Cardiac fibroblast (primary cell): ENCODE data around the gene LMCD1.

Experiments
- DNase-seq, 2 donors: peaks; one replicate each; pipeline versions ENCODE4 v3.0.0 to v3.0.0-alpha.2; 2010; ENCODE audit warnings: low read depth in 2 of 2
- H3K4me3 ChIP-seq, 2 donors: replicated peaks in 1 of 2; 1 replicate in 1 of 2; 2 replicates in 1 of 2; pipeline ENCODE4 v1.5.1; 2011; ENCODE audit warnings: low read depth in 2 of 2, low read length in 2 of 2, mild to moderate bottlenecking in 2 of 2, moderate library complexity in 1 of 2
- CTCF ChIP-seq: IDR thresholded peaks from one replicate; pipeline ENCODE4 v1.5.1; 2011; ENCODE audit warnings: low read depth, mild to moderate bottlenecking, low read length, inconsistent platforms

Gene LMCD1

GRCh38 chr3:8610951-8611350, 109.3 kb downstream of the LMCD1 start:
- TF ChIP-seq CTCF: no peak
- H3K4me3 ChIP-seq: no peak overlapping the region
- DNase-seq: no peak

- H3K4me3 ChIP-seq: no peak overlapping the region
- no peak for TF ChIP-seq CTCF
- no peak for DNase-seq
Observed at GRCh38 chr3:8617921-8618320, 116.3 kb downstream of the LMCD1 start.

- no peak for DNase-seq
- TF ChIP-seq CTCF: no peak
- no peak overlapping the region for H3K4me3 ChIP-seq
Observed at GRCh38 chr3:8618950-8619349, 117.3 kb downstream of the LMCD1 start.

- no peak for TF ChIP-seq CTCF
- peak; percentile 34 to 48 for DNase-seq
- H3K4me3 ChIP-seq: no peak overlapping the region
Observed at GRCh38 chr3:8619548-8619947, 117.9 kb downstream of the LMCD1 start.

GRCh38 chr3:8621141-8621540, 119.5 kb downstream of the LMCD1 start:
- no peak for DNase-seq
- no peak overlapping the region for H3K4me3 ChIP-seq
- no peak for TF ChIP-seq CTCF

- DNase-seq: peak; percentile 90 to 92
- TF ChIP-seq CTCF: no peak
- no peak overlapping the region for H3K4me3 ChIP-seq
Observed at GRCh38 chr3:8621872-8622271, 120.2 kb downstream of the LMCD1 start.

DNA sequence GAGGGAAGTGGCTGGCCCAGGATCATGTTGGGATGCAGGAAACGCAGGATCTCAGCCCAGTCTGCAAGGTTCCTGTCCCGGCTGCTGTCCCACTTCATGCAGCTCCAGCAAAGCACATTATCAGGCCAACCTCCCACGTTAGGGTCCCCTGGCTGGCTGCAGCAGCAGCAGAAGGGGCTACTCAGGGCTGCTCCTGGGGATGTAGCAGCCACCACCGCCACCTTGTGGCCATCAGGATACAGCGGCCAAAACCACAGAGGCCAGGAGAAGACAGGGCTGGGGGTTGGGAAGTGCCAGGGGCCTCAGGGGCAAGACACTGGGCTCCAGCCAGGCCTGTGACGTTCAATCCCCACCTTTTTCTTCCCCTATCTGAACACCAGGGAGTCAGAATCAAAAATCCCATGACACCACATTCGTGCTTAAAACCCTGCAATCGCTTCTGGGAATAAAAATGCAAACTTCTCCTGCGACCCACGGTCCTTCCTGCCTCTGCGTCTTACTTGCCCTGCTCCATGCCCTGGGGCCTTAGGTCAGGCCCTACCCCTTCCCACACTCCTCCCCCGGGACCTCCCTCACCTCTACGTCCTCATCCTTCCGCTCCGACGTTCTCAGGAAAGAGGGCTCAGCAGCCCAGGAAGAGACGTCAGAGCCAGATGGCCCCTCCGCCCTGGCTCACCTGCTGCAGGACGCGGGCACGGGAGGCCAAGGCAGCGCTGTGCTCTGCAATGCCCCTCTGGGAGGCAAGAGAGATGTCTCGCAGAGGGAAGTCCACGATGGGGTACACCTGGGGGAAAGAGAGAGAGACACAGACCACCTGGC, 121.5 kb downstream of the LMCD1 start:
- H3K4me3 ChIP-seq: no peak overlapping the region
- peak; percentile 72 to 79 for DNase-seq
- peak; percentile 94 for TF ChIP-seq CTCF
